ENCODE results near the gene CLPTM1. TPM values are rescaled to one million over a fixed set of nuclear protein-coding genes. Genes with fewer than 3 reads are reported as not detected.

Gene CLPTM1
- total RNA-seq, 1 donor, result 45.2 TPM

GRCh38 chr19:44957526-44957925 is 2.3 kb downstream of the CLPTM1 start:
- no peak overlapping the region for H3K4me3 ChIP-seq (ENCODE audit: insufficient read depth, low read length)
- no peak overlapping the region for H2AFZ ChIP-seq (ENCODE audit: low read length)
- H3K4me2 ChIP-seq (ENCODE audit: insufficient read depth, low read length), result peak overlapping the region; percentile 96
- H4K20me1 ChIP-seq (ENCODE audit: insufficient read depth, low read length), result peaks cover 62% of the 10 kb centered on the region
- DNase-seq (ENCODE audit: insufficient read length, low spot score, missing footprints), result peak; percentile 35
- H3K4me1 ChIP-seq (ENCODE audit: insufficient read depth, low read length), result peaks cover 16% of the 10 kb centered on the region
- H3K79me2 ChIP-seq (ENCODE audit: insufficient read depth, low read length), result peaks cover 78% of the 10 kb centered on the region
- H3K9me3 ChIP-seq (ENCODE audit: low read depth, low read length), result no peaks in the 10 kb centered on the region
- peaks cover 7% of the 10 kb centered on the region for H3K36me3 ChIP-seq (ENCODE audit: insufficient read depth, low read length)
- TF ChIP-seq CTCF (IDR thresholded peaks at IDR 0.05; ENCODE audit: extremely low read depth, low read depth, low read length), result no peak
- no peaks in the 10 kb centered on the region for H3K27me3 ChIP-seq (ENCODE audit: insufficient read depth, low read length)
- no peak overlapping the region for H3K27ac ChIP-seq (ENCODE audit: low read depth, low read length)

DNA sequence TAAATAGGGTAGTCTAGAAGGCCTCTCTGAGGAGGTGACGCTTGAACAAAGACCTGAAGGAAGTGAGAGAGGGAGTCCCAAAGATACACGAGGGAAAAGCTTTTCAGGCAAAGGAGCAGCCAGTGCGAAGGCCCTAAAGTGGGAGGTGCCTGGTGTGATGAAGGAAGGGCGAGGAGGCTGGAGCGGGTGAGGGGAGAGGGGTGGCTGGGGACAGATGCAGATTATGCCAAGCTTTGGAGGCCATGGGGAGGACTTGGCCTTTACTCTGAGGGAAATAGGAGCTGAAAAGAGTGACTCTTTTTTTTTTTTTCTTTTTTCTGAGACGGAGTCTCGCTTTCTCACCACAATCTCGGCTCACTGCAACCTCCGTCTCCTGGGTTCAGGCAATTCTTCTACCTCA is 2.9 kb downstream of the CLPTM1 start:
- Histone ChIP-seq H3K4me1 (ENCODE audit: insufficient read depth, low read length) (peaks cover 16% of the 10 kb centered on the region), H3K9me3 (ENCODE audit: low read depth, low read length) (no peaks in the 10 kb centered on the region), H3K4me2 (ENCODE audit: insufficient read depth, low read length) (no peak overlapping the region), H3K27ac (ENCODE audit: low read depth, low read length) (no peak overlapping the region), H3K79me2 (ENCODE audit: insufficient read depth, low read length) (peaks cover 79% of the 10 kb centered on the region), H4K20me1 (ENCODE audit: insufficient read depth, low read length) (peaks cover 62% of the 10 kb centered on the region), H3K27me3 (ENCODE audit: insufficient read depth, low read length) (no peaks in the 10 kb centered on the region), H3K4me3 (ENCODE audit: insufficient read depth, low read length) (no peak overlapping the region), H2AFZ (ENCODE audit: low read length) (no peak overlapping the region), H3K36me3 (ENCODE audit: insufficient read depth, low read length) (peaks cover 7% of the 10 kb centered on the region)
- no peak for DNase-seq (ENCODE audit: insufficient read length, low spot score, missing footprints)
- TF ChIP-seq CTCF (IDR thresholded peaks at IDR 0.05; ENCODE audit: extremely low read depth, low read depth, low read length), result no peak

- Histone ChIP-seq H3K4me1 (ENCODE audit: insufficient read depth, low read length) (peaks cover 9% of the 10 kb centered on the region), H3K9me3 (ENCODE audit: low read depth, low read length) (no peaks in the 10 kb centered on the region), H3K79me2 (ENCODE audit: insufficient read depth, low read length) (peaks cover 82% of the 10 kb centered on the region), H3K4me2 (ENCODE audit: insufficient read depth, low read length) (no peak overlapping the region), H3K4me3 (ENCODE audit: insufficient read depth, low read length) (no peak overlapping the region), H3K36me3 (ENCODE audit: insufficient read depth, low read length) (peaks cover 11% of the 10 kb centered on the region), H2AFZ (ENCODE audit: low read length) (no peak overlapping the region), H4K20me1 (ENCODE audit: insufficient read depth, low read length) (peaks cover 65% of the 10 kb centered on the region), H3K27ac (ENCODE audit: low read depth, low read length) (no peak overlapping the region), H3K27me3 (ENCODE audit: insufficient read depth, low read length) (no peaks in the 10 kb centered on the region)
- DNase-seq (ENCODE audit: insufficient read length, low spot score, missing footprints), result no peak
- no peak for TF ChIP-seq CTCF (IDR thresholded peaks at IDR 0.05; ENCODE audit: extremely low read depth, low read depth, low read length)
Measured at GRCh38 chr19:44959691-44960090, 4.5 kb downstream of the CLPTM1 start.

- Histone ChIP-seq H3K27me3 (ENCODE audit: insufficient read depth, low read length) (no peaks in the 10 kb centered on the region), H3K9me3 (ENCODE audit: low read depth, low read length) (no peaks in the 10 kb centered on the region), H3K36me3 (ENCODE audit: insufficient read depth, low read length) (peaks cover 17% of the 10 kb centered on the region), H3K4me1 (ENCODE audit: insufficient read depth, low read length) (peaks cover 5% of the 10 kb centered on the region), H3K79me2 (ENCODE audit: insufficient read depth, low read length) (peaks cover 74% of the 10 kb centered on the region), H3K4me3 (ENCODE audit: insufficient read depth, low read length) (no peak overlapping the region), H3K4me2 (ENCODE audit: insufficient read depth, low read length) (no peak overlapping the region), H2AFZ (ENCODE audit: low read length) (no peak overlapping the region), H3K27ac (ENCODE audit: low read depth, low read length) (no peak overlapping the region), H4K20me1 (ENCODE audit: insufficient read depth, low read length) (peaks cover 58% of the 10 kb centered on the region)
- peak; percentile 47 for DNase-seq (ENCODE audit: insufficient read length, low spot score, missing footprints)
- no peak for TF ChIP-seq CTCF (IDR thresholded peaks at IDR 0.05; ENCODE audit: extremely low read depth, low read depth, low read length)
Measured at GRCh38 chr19:44960906-44961728, 5.9 kb downstream of the CLPTM1 start.

All from osteoblast (primary cell).